ENCODE data around the gene OR52N1.

The OR52N1 gene

DNA sequence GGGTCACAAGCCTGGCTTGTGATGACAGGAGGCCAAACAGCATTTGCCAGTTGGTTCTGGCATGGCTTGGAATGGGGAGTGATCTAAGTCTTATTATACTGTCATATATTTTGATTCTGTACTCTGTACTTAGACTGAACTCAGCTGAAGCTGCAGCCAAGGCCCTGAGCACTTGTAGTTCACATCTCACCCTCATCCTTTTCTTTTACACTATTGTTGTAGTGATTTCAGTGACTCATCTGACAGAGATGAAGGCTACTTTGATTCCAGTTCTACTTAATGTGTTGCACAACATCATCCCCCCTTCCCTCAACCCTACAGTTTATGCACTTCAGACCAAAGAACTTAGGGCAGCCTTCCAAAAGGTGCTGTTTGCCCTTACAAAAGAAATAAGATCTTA is 54.0 kb downstream of the OR52N1 start:
- peaks cover 12% of the 10 kb centered on the region for H3K9me3 ChIP-seq
- H3K27me3 ChIP-seq: no peaks in the 10 kb centered on the region
- no peaks in the 10 kb centered on the region for H3K36me3 ChIP-seq
- no peak overlapping the region for H3K4me2 ChIP-seq
- H3K27ac ChIP-seq: no peak overlapping the region
- no peaks in the 10 kb centered on the region for H4K20me1 ChIP-seq
- no peak overlapping the region for H3K9ac ChIP-seq
- no peak overlapping the region for H3K4me3 ChIP-seq
- TF ChIP-seq Cebpa-rat (IDR thresholded peaks at IDR 0.05): no peak
- no peaks in the 10 kb centered on the region for H3K4me1 ChIP-seq
